ENCODE data around the gene PCNT. TPM values are rescaled to one million over a fixed set of nuclear protein-coding genes. Genes with fewer than 3 reads are reported as not detected.

The PCNT gene
- total RNA-seq, 1 experiment from 2014 or later, result 39.6 TPM

GRCh38 chr21:46366091-46366490 is 42.1 kb downstream of the PCNT start:
- no peaks in the 10 kb centered on the region for H4K20me1 ChIP-seq (ENCODE audit: control insufficient read depth, insufficient read depth, insufficient read length)
- no peaks in the 10 kb centered on the region for H3K4me1 Mint-ChIP-seq
- no peak overlapping the region for H3K4me3 Mint-ChIP-seq
- H3K4me2 ChIP-seq (ENCODE audit: insufficient read depth, insufficient read length, low read length), result no peak overlapping the region
- no peak overlapping the region for H3K18ac ChIP-seq (ENCODE audit: insufficient read length, low read depth, low read length)
- H3K14ac ChIP-seq (ENCODE audit: insufficient read depth, low read length), result no peak overlapping the region
- no CpG with 5 or more reads among the region's 11 CpGs for WGBS (ENCODE audit: extremely low coverage, insufficient read length, low lambda C conversion rate)
- no peak overlapping the region for H2BK20ac ChIP-seq (ENCODE audit: low read depth, low read length, poor library complexity, severe bottlenecking)
- no peak overlapping the region for H2BK5ac ChIP-seq (ENCODE audit: insufficient read length, low read length)
- H4K8ac ChIP-seq (replicated peaks; ENCODE audit: insufficient read length, low read depth, low read length), result no peak overlapping the region
- H2AFZ ChIP-seq (ENCODE audit: low read length), result no peak overlapping the region
- no peak overlapping the region for H2BK120ac ChIP-seq (ENCODE audit: low read depth, low read length, poor library complexity, severe bottlenecking)
- H2AK5ac ChIP-seq (ENCODE audit: insufficient read length, low read length), result no peak overlapping the region
- H3K79me1 ChIP-seq (ENCODE audit: insufficient read depth, low read depth, low read length, poor library complexity, severe bottlenecking), result no peaks in the 10 kb centered on the region
- no peak overlapping the region for H3K4ac ChIP-seq (ENCODE audit: low read depth, low read length)
- no peaks in the 10 kb centered on the region for H3K27me3 ChIP-seq (ENCODE audit: insufficient read depth, low read length)
- peaks cover 0 to 7% of the 10 kb centered on the region in 2 experiments; a peak in 1 of 5 replicates for H3K9me3 Mint-ChIP-seq
- H3T11ph ChIP-seq (ENCODE audit: low read length), result no peak overlapping the region
- H3K56ac ChIP-seq (ENCODE audit: insufficient read length, low read depth, low read length), result no peak overlapping the region
- H3K4me1 ChIP-seq (ENCODE audit: insufficient read depth, low read length), result no peaks in the 10 kb centered on the region
- H3K27ac ChIP-seq (ENCODE audit: insufficient read length, low read depth, low read length), result no peak overlapping the region
- H4K91ac ChIP-seq (ENCODE audit: insufficient read length, low read depth, low read length), result no peak overlapping the region
- H3K23me2 ChIP-seq (ENCODE audit: insufficient read length, low read depth, low read length, poor library complexity, severe bottlenecking), result no peaks in the 10 kb centered on the region
- H3K36me3 Mint-ChIP-seq (ENCODE audit: insufficient read depth in 1 of 3, low read depth in 3 of 3), result peaks cover 45 to 71% (median 62%) of the 10 kb centered on the region in 3 experiments
- TF ChIP-seq CTCF (conservative IDR thresholded peaks at IDR 0.05), result no peak
- no peaks in the 10 kb centered on the region for H3K9me3 ChIP-seq (ENCODE audit: control insufficient read depth, low read depth, low read length)
- H3K9ac ChIP-seq (ENCODE audit: extremely low read depth, insufficient read length, low read length), result no peak overlapping the region
- no peaks in the 10 kb centered on the region for H3K79me2 ChIP-seq (ENCODE audit: insufficient read depth, low read length)
- DNase-seq, result no peak
- 0 out of 7 replicates have a peak overlapping the region, but pooled peaks of 1 of the 3 experiments have one; percentile 36 for H3K27ac Mint-ChIP-seq
- H3K23ac ChIP-seq (ENCODE audit: insufficient read length, low read depth, low read length), result no peak overlapping the region
- no peaks in the 10 kb centered on the region for H3K27me3 Mint-ChIP-seq (ENCODE audit: low read depth)
- no peak overlapping the region for H2BK12ac ChIP-seq (ENCODE audit: insufficient read length, low read depth, low read length)
- no peak overlapping the region for H4K5ac ChIP-seq (ENCODE audit: insufficient read length, low read depth, low read length)
- no peak overlapping the region for H2BK15ac ChIP-seq (ENCODE audit: low read depth, low read length)

All from H9 (cell line).